K562 (cell line): ENCODE results near the gene SKP2. TPM values are rescaled to one million over a fixed set of nuclear protein-coding genes. Genes with fewer than 3 reads are reported as not detected.

Experiments
- ATAC-seq: fragments of 200-7000 bp; cut with Tn5 transposase; 3 replicates; pipeline ENCODE4 v1.9.1; 2020; ENCODE audit warnings: moderate library complexity
- BruUV-seq: library from RNA; stranded (reverse); fragments of 400-500 nt; replicated peaks from 2 replicates; lab custom pipeline; 2021; lab: Mats Ljungman, UMichigan
- CTCF ChIA-PET: fragments of 300-600 bp; formaldehyde crosslinking; extraction: SDS; loops from one replicate; lab custom pipeline; 2021; ENCODE audit warnings: low intra/inter-chr PET ratio; lab: Yijun Ruan, JAX
- POLR2A ChIA-PET: fragments of 300-600, 350-650 bp; sonication (Branson Sonifier 250); formaldehyde crosslinking; extraction: SDS; loops from one replicate; lab custom pipeline; 2021; ENCODE audit warnings: antibody characterized with exemption, inconsistent platforms; lab: Yijun Ruan, JAX
- DNase-seq, 4 experiments: peaks; one replicate each; pipeline versions ENCODE4 v3.0.0 to v3.0.0-alpha.2; 2011 to 2018; ENCODE audit warnings: low spot score in 3 of 4, mixed read lengths in 3 of 4; ENCODE audit errors: extremely low read depth in 1 of 4
- FAIRE-seq: peaks from 2 replicates; lab custom pipeline; 2011; peaks lifted over from hg19 to GRCh38; lab: Jason Lieb, UNC
- H2AFZ ChIP-seq: 2 replicates; pipeline ENCODE4 v1.6.0; 2011; ENCODE audit warnings: low read depth, low read length, control low read depth, inconsistent platforms
- H3K27ac ChIP-seq: fragments of 200-600 bp; 3 replicates; pipeline ENCODE4 v1.8.0; 2011; ENCODE audit warnings: low read depth, mild to moderate bottlenecking, control low read depth, inconsistent platforms, low read length, moderate library complexity, mixed read lengths; ENCODE audit errors: extremely low read depth
- H3K27me3 ChIP-seq, 2 experiments: fragments of 300-600 bp in 1 of 2; 2 replicates in 1 of 2; 3 replicates in 1 of 2; pipeline versions ENCODE4 v1.6.0 to v1.8.0; 2011; ENCODE audit warnings: inconsistent platforms in 2 of 2, low read length in 2 of 2, mild to moderate bottlenecking in 1 of 2, mixed read lengths in 1 of 2, moderate library complexity in 1 of 2; ENCODE audit not compliant: control insufficient read depth in 2 of 2, insufficient read depth in 2 of 2
- H3K36me3 ChIP-seq: fragments of 300-600 bp; 3 replicates; pipeline ENCODE4 v1.8.0; 2011; ENCODE audit warnings: mild to moderate bottlenecking, low read length, inconsistent platforms; ENCODE audit not compliant: control insufficient read depth, insufficient read depth
- H3K4me1 ChIP-seq, 2 experiments: fragments of 200-600 bp in 1 of 2; replicated peaks in 1 of 2; 2 replicates in 1 of 2; 3 replicates in 1 of 2; pipeline versions ENCODE4 v1.5.1 to v1.8.0; 2011; ENCODE audit warnings: inconsistent platforms in 2 of 2, low read length in 2 of 2, mild to moderate bottlenecking in 1 of 2, mixed read lengths in 1 of 2, moderate library complexity in 1 of 2; ENCODE audit not compliant: control insufficient read depth in 2 of 2, insufficient read depth in 2 of 2
- H3K4me2 ChIP-seq: 2 replicates; pipeline ENCODE4 v1.6.1; 2011; ENCODE audit warnings: low read length, control low read depth, inconsistent platforms, mixed read lengths; ENCODE audit not compliant: insufficient read depth
- H3K4me3 ChIP-seq: fragments of 200-600 bp; sonication (generic), shearing (Covaris generic); 2 replicates; pipeline ENCODE4 v1.5.1; 2016; ENCODE audit warnings: control low read depth, inconsistent platforms
- H3K79me2 ChIP-seq: fragments of 200-600 bp; 3 replicates; pipeline ENCODE4 v1.8.0; 2011; ENCODE audit warnings: low read length, inconsistent platforms; ENCODE audit not compliant: control insufficient read depth, insufficient read depth
- H3K9ac ChIP-seq, 2 experiments: 2 replicates each; pipeline versions ENCODE4 v1.6.0 to v1.6.1; 2011; ENCODE audit warnings: low read depth in 2 of 2, low read length in 2 of 2, control low read depth in 1 of 2, inconsistent platforms in 1 of 2, mild to moderate bottlenecking in 1 of 2, mixed read lengths in 1 of 2; ENCODE audit not compliant: insufficient read depth in 1 of 2
- H3K9me1 ChIP-seq: one replicate; pipeline ENCODE4 v1.6.0; 2011; ENCODE audit warnings: inconsistent platforms, mild to moderate bottlenecking, low read length, moderate library complexity; ENCODE audit not compliant: control insufficient read depth, insufficient read depth
- H3K9me3 ChIP-seq: replicated peaks from 2 replicates; pipeline ENCODE4 v1.5.1; 2011; ENCODE audit warnings: low read depth, low read length, inconsistent platforms; ENCODE audit not compliant: control insufficient read depth, insufficient read depth
- H4K20me1 ChIP-seq: replicated peaks from 2 replicates; pipeline ENCODE4 v1.6.1; 2011; ENCODE audit warnings: low read length, inconsistent platforms, mixed read lengths; ENCODE audit not compliant: control insufficient read depth, insufficient read depth
- ASH1L ChIP-seq: fragments of 450-650 bp; IDR thresholded peaks from 2 replicates; pipeline ENCODE4 v1.6.1; 2018; ENCODE audit warnings: borderline replicate concordance, mild to moderate bottlenecking, low read depth; ENCODE audit not compliant: partially characterized antibody
- ELF1 ChIP-seq: fragments of 200-800 bp; sonication (Bioruptor generic); IDR thresholded peaks from 2 replicates; pipeline ENCODE4 v1.6.1; 2016; ENCODE audit warnings: missing genetic modification characterization, missing compliant biosample characterization
- JUND ChIP-seq, 2 experiments: IDR thresholded peaks; 2 replicates in 1 of 2; 3 replicates in 1 of 2; pipeline ENCODE4 v1.6.1; 2011; ENCODE audit warnings: borderline replicate concordance in 2 of 2, low read depth in 2 of 2, low read length in 2 of 2, improper control_type of control experiment in 1 of 2, missing biosample characterization in 1 of 2, missing genetic modification characterization in 1 of 2, missing genetic modification reagents in 1 of 2
- PTTG1 ChIP-seq: fragments of 450-650 bp; IDR thresholded peaks from 2 replicates; pipeline ENCODE4 v1.6.1; 2016; ENCODE audit warnings: low read depth, mild to moderate bottlenecking, missing genetic modification characterization, missing compliant biosample characterization
- SNIP1 ChIP-seq: fragments of 450-650 bp; IDR thresholded peaks from 2 replicates; pipeline ENCODE4 v1.7.1; 2017; ENCODE audit warnings: low read depth, mild to moderate bottlenecking
- SP1 ChIP-seq: sonication (generic); formaldehyde crosslinking; IDR thresholded peaks from 2 replicates; pipeline ENCODE4 v1.8.1; 2022; ENCODE audit warnings: mild to moderate bottlenecking, missing genetic modification reagents
- ZNF197 ChIP-seq: fragments of 200-800 bp; sonication (Bioruptor generic); IDR thresholded peaks from 2 replicates; pipeline ENCODE4 v1.6.1; 2016; ENCODE audit warnings: low read depth, missing genetic modification characterization, missing compliant biosample characterization
- WGBS: fragments of 100-300 bp; shearing (Covaris generic); methylation state at CpG from one replicate; pipeline ENCODE4 v1.1.6; 2016; ENCODE audit warnings: low coverage, mixed read lengths; ENCODE audit not compliant: insufficient coverage; ENCODE audit errors: missing lambda C conversion rate; 5-methylcytosine and 5-hydroxymethylcytosine counted together
- in situ Hi-C: fragments of 300-500 bp; cut with MboI; formaldehyde crosslinking; loops from 4 replicates; pipeline ENCODE4 v1.15.0; 2018; ENCODE audit warnings: inconsistent platforms, mixed read lengths
- intact Hi-C: fragments of 100-400 bp; cut with micrococcal nuclease; formaldehyde crosslinking; loops from 2 replicates; pipeline ENCODE4 v1.14.2; 2022
- polyA plus RNA-seq, 8 experiments: library from polyadenylated mRNA; depleted of rRNA in 4 of 8; stranded (reverse) in 5 of 8; unstranded in 3 of 8; fragments of >200 nt; fragmentation: Nextera tagmentation in 2 of 8; fragmentation: Illumina TruSeq in 1 of 8; extraction: Ambion mirVana in 2 of 8; extraction: Trizol in 1 of 8; gene quantifications; 2 replicates each; pipeline versions ENCODE4 v1.2.1 to v1.2.3, GENCODE V29; 2011 to 2014; ENCODE audit warnings: inconsistent platforms in 1 of 8, missing spikeins in 1 of 8
- total RNA-seq, 7 experiments: library from RNA; depleted of rRNA in 6 of 7; stranded (reverse); fragments of >200 nt in 6 of 7; fragmentation: Illumina TruSeq in 2 of 7; extraction: Trizol in 2 of 7; gene quantifications; 2 replicates each; pipeline versions ENCODE4 v1.2.1 to v1.2.3, GENCODE V29; 2011 to 2021; ENCODE audit warnings: low replicate concordance in 1 of 7
- TF ChIP-seq, protein P1 (sequence below): sonication (generic); formaldehyde crosslinking; IDR thresholded peaks from 2 replicates; pipeline ENCODE4 v1.5.0; 2020; ENCODE audit warnings: missing genetic modification reagents
- TF ChIP-seq, protein P2 (sequence below), 2 experiments: fragments of 450-650 bp in 1 of 2; sonication (generic) in 1 of 2; formaldehyde crosslinking in 1 of 2; IDR thresholded peaks in 1 of 2; conservative IDR thresholded peaks in 1 of 2; 2 replicates each; pipeline versions ENCODE4 v1.6.1 to v1.8.1; 2016 to 2023; ENCODE audit warnings: mild to moderate bottlenecking in 2 of 2, moderate library complexity in 2 of 2, inconsistent platforms in 1 of 2, missing genetic modification reagents in 1 of 2
- TF ChIP-seq, protein P3 (sequence below): fragments of 450-650 bp; IDR thresholded peaks from 2 replicates; pipeline ENCODE4 v1.6.1; 2016; ENCODE audit warnings: missing biosample characterization, missing genetic modification characterization
- TF ChIP-seq, protein P4 (sequence below): fragments of 450-650 bp; formaldehyde crosslinking; IDR thresholded peaks from 2 replicates; pipeline ENCODE4 v1.4.0; 2020; ENCODE audit warnings: mild to moderate bottlenecking, mixed read lengths

SKP2 gene
- total and polyA plus RNA-seq, 9 of the 15 experiments (the other 6 are each of a cell fraction or from before 2014, with no cell fraction given): 30.0 to 97.5 (median 80.8) TPM

DNA sequence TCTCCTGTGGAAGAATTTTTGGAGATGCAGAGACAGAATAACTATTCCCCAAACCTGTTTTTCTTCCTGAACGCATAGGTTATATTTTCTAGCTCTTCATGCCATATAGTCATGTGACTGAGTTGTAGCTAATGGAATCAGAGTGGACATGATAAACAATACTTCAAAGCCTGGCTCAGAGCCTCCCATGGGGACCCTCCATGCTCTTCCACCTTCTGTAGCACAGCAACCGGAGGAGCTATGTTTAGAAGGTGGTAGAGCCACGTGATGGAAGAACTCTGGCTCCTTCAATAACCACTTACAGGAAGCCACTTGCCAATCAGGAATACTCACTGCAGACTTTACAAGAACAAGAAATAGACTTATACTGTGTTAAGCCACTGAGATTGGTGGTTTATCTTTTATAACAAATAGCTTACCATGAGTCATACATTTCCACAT is 50.6 kb downstream of the SKP2 start:
- in situ Hi-C loops (no loop called here), intact Hi-C loops (no loop called here)
- Histone ChIP-seq H3K4me3 (no peak overlapping the region), H3K36me3 (peaks cover 54% of the 10 kb centered on the region; the same call in 2 of the 3 replicates), H3K27me3 (no peaks in the 10 kb centered on the region), H2AFZ (no peak overlapping the region), H3K4me1 (no peaks in the 10 kb centered on the region), H3K27ac (no peak overlapping the region), H3K9ac (no peak overlapping the region), H3K9me1 (no peaks in the 10 kb centered on the region), H3K9me3 (no peaks in the 10 kb centered on the region), H4K20me1 (no peaks in the 10 kb centered on the region), H3K4me2 (no peak overlapping the region), H3K79me2 (no peaks in the 10 kb centered on the region)
- ATAC-seq (no peak), FAIRE-seq (no peak), DNase-seq (no peak)
- BruUV-seq: no TSS peak
- TF ChIP-seq, protein P1, sequence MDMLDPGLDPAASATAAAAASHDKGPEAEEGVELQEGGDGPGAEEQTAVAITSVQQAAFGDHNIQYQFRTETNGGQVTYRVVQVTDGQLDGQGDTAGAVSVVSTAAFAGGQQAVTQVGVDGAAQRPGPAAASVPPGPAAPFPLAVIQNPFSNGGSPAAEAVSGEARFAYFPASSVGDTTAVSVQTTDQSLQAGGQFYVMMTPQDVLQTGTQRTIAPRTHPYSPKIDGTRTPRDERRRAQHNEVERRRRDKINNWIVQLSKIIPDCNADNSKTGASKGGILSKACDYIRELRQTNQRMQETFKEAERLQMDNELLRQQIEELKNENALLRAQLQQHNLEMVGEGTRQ: 0 out of 2 replicates have a peak, but pooled peaks have one; percentile 16
- TF ChIP-seq JUND (IDR thresholded peaks at IDR 0.05; ENCODE audit: borderline replicate concordance, low read depth, low read length) (no peak), JUND (tag; IDR thresholded peaks at IDR 0.05; ENCODE audit: borderline replicate concordance, low read depth, low read length) (no peak), SNIP1 (no peak), ZNF197 (CRISPR knock-in tag) (no peak), ELF1 (tag) (no peak), SP1 (CRISPR knock-in tag) (no peak), PTTG1 (tag) (no peak), ASH1L (no peak)
- TF ChIP-seq, protein P2, sequence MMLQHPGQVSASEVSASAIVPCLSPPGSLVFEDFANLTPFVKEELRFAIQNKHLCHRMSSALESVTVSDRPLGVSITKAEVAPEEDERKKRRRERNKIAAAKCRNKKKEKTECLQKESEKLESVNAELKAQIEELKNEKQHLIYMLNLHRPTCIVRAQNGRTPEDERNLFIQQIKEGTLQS (IDR thresholded peaks at IDR 0.05): no peak
- TF ChIP-seq, protein P2 (CRISPR knock-in tag; conservative IDR thresholded peaks at IDR 0.05): no peak
- TF ChIP-seq, protein P3, sequence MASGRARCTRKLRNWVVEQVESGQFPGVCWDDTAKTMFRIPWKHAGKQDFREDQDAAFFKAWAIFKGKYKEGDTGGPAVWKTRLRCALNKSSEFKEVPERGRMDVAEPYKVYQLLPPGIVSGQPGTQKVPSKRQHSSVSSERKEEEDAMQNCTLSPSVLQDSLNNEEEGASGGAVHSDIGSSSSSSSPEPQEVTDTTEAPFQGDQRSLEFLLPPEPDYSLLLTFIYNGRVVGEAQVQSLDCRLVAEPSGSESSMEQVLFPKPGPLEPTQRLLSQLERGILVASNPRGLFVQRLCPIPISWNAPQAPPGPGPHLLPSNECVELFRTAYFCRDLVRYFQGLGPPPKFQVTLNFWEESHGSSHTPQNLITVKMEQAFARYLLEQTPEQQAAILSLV (tag): no peak
- TF ChIP-seq, protein P4, sequence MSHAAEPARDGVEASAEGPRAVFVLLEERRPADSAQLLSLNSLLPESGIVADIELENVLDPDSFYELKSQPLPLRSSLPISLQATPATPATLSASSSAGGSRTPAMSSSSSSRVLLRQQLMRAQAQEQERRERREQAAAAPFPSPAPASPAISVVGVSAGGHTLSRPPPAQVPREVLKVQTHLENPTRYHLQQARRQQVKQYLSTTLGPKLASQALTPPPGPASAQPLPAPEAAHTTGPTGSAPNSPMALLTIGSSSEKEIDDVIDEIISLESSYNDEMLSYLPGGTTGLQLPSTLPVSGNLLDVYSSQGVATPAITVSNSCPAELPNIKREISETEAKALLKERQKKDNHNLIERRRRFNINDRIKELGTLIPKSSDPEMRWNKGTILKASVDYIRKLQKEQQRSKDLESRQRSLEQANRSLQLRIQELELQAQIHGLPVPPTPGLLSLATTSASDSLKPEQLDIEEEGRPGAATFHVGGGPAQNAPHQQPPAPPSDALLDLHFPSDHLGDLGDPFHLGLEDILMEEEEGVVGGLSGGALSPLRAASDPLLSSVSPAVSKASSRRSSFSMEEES (CRISPR knock-in tag): peak; percentile 85
- CTCF ChIA-PET: no interaction called here
- POLR2A ChIA-PET: interaction anchor here (1.1 to 1.6 kb wide), 6 partner anchors 9 to 37 kb away, joined by 3 to 8 read pairs (median 4); no protein-coding TSS in a partner anchor
- 70% methylated on average over 3 of the region's 3 CpGs for WGBS
